ENCODE results near the gene FABP1.

FABP1 gene

DNA sequence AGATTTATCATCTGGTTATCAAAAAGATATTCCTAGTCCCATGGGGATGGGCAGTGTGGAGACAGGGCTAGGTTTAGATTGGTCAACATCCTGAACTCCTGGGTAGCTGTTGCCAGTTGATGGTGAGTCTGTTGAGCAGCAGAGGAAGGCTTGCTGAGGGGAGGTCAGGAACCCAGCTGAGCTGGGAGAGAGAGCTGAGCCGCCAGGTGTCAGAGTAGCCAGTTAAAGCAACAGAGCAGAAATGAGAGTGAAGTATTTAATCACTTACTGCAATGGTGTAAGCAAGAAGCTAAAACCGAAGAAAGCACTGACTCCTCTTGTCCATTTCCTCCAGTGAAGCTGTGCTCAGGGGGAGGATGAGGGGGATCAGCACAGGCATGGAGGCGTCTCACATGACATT is 30.7 kb downstream of the FABP1 start:
- Histone ChIP-seq H3K4me3 (no peak overlapping the region), H3K36me3 (ENCODE audit: insufficient read depth, low read length) (no peaks in the 10 kb centered on the region), H3K9ac (ENCODE audit: insufficient read length) (no peak overlapping the region), H3K9me3 (ENCODE audit: low read depth, low read length) (no peaks in the 10 kb centered on the region), H3K27ac (no peak overlapping the region)
- no peak for DNase-seq (ENCODE audit: low read depth, low spot score)
- TF ChIP-seq EZH2 (IDR thresholded peaks at IDR 0.05) (no peak), POLR2AphosphoS5 (IDR thresholded peaks at IDR 0.05; ENCODE audit: borderline replicate concordance, low read depth, low read length) (no peak), FOXP2 (optimal IDR thresholded peaks at IDR 0.05; ENCODE audit: control extremely low read depth, extremely low read length, insufficient read depth) (no peak)

DNA sequence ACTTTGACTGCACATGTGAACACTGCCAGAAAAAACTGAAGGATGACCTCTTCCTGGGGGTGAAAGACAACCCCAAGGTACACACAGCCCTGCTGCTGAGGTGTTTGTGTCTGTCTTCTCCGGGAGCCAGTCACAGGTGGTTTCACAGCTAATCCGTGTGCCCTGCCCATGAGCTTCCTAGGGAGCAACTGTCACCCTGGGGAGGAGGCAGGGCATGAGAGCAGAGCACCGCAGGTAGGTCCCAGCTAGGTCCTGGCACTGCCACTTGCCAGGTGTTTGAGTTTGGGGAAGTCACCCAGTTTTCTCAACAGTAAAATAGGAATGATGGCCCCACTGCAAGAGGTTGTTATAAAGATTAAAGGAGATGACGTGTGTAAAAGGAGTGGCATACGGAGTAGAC is 31.2 kb downstream of the FABP1 start:
- H3K27ac ChIP-seq: no peak overlapping the region
- TF ChIP-seq POLR2AphosphoS5 (IDR thresholded peaks at IDR 0.05; ENCODE audit: borderline replicate concordance, low read depth, low read length): no peak
- no peak for TF ChIP-seq FOXP2 (optimal IDR thresholded peaks at IDR 0.05; ENCODE audit: control extremely low read depth, extremely low read length, insufficient read depth)
- no peak for TF ChIP-seq EZH2 (IDR thresholded peaks at IDR 0.05)
- no peak for DNase-seq (ENCODE audit: low read depth, low spot score)
- no peaks in the 10 kb centered on the region for H3K36me3 ChIP-seq (ENCODE audit: insufficient read depth, low read length)
- no peaks in the 10 kb centered on the region for H3K9me3 ChIP-seq (ENCODE audit: low read depth, low read length)
- no peak overlapping the region for H3K4me3 ChIP-seq
- no peak overlapping the region for H3K9ac ChIP-seq (ENCODE audit: insufficient read length)

DNA sequence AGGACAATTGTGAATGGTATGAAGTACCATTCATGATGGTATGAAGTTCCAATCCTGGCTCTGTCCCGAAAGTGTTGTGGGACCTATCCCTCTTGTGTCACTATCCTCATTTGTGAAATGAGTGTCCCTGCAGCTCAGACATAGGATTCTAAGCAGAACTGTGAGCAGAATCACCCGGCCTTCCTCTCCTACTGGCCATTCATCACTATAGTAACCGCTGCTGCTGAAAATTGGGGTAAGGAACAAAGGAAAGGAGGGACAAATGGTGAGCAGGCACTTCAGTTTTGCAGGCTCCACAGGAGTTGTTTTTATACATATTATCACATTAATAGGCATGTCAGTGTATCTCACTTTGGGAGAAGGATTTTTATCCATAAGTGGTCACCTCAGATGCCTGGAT is 32.8 kb downstream of the FABP1 start:
- H3K4me3 ChIP-seq: no peak overlapping the region
- H3K9me3 ChIP-seq (ENCODE audit: low read depth, low read length): no peaks in the 10 kb centered on the region
- TF ChIP-seq FOXP2 (optimal IDR thresholded peaks at IDR 0.05; ENCODE audit: control extremely low read depth, extremely low read length, insufficient read depth) (no peak), EZH2 (IDR thresholded peaks at IDR 0.05) (no peak), POLR2AphosphoS5 (IDR thresholded peaks at IDR 0.05; ENCODE audit: borderline replicate concordance, low read depth, low read length) (no peak)
- no peak for DNase-seq (ENCODE audit: low read depth, low spot score)
- H3K36me3 ChIP-seq (ENCODE audit: insufficient read depth, low read length): no peaks in the 10 kb centered on the region
- no peak overlapping the region for H3K27ac ChIP-seq
- H3K9ac ChIP-seq (ENCODE audit: insufficient read length): no peak overlapping the region

DNA sequence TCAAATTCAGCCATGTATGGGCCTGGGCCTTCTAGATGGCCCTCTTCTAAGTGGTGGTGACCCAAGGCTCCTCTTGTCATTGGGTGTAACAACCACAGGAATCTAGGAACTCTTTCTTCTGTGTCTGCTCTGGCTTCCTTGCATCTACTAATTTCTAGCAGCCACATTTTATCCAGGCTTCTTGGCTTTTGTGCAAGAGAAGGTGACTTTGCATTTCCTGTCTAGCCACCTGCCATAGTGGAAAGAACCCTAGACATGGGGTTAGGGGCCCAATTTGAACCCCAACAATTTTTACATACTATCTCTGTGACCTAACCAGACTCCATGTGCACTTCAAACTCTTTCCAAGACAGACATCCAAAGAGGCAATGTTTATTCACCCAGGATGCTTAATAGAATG is 35.1 kb downstream of the FABP1 start:
- H3K9ac ChIP-seq (ENCODE audit: insufficient read length): no peak overlapping the region
- no peaks in the 10 kb centered on the region for H3K36me3 ChIP-seq (ENCODE audit: insufficient read depth, low read length)
- H3K4me3 ChIP-seq: no peak overlapping the region
- no peaks in the 10 kb centered on the region for H3K9me3 ChIP-seq (ENCODE audit: low read depth, low read length)
- no peak for DNase-seq (ENCODE audit: low read depth, low spot score)
- TF ChIP-seq EZH2 (IDR thresholded peaks at IDR 0.05) (no peak), POLR2AphosphoS5 (IDR thresholded peaks at IDR 0.05; ENCODE audit: borderline replicate concordance, low read depth, low read length) (no peak), FOXP2 (optimal IDR thresholded peaks at IDR 0.05; ENCODE audit: control extremely low read depth, extremely low read length, insufficient read depth) (no peak)
- H3K27ac ChIP-seq: no peak overlapping the region

DNA sequence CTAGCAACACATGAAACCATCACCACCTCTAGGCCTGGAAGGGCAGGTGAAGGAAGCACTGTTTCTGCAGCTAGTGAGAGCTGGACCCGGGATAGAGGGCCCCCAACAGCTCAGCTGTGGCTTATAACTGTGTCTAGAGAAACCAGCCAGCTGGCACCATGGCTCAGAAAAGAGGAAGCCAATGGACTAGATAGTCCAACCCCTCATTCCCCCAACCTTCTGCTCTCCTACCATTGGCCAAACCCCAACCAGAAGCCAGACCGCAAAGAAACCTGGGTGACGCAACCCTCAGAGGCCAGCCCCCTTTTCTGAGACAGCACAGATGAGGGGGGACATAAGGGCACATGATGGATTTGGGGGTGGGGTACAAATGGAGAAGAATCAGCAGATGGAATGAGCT is 35.9 kb downstream of the FABP1 start:
- Histone ChIP-seq H3K36me3 (ENCODE audit: insufficient read depth, low read length) (no peaks in the 10 kb centered on the region), H3K9ac (ENCODE audit: insufficient read length) (no peak overlapping the region), H3K27ac (no peak overlapping the region), H3K9me3 (ENCODE audit: low read depth, low read length) (no peaks in the 10 kb centered on the region), H3K4me3 (no peak overlapping the region)
- TF ChIP-seq POLR2AphosphoS5 (IDR thresholded peaks at IDR 0.05; ENCODE audit: borderline replicate concordance, low read depth, low read length) (no peak), EZH2 (IDR thresholded peaks at IDR 0.05) (no peak)
- no peak for DNase-seq (ENCODE audit: low read depth, low spot score)

DNA sequence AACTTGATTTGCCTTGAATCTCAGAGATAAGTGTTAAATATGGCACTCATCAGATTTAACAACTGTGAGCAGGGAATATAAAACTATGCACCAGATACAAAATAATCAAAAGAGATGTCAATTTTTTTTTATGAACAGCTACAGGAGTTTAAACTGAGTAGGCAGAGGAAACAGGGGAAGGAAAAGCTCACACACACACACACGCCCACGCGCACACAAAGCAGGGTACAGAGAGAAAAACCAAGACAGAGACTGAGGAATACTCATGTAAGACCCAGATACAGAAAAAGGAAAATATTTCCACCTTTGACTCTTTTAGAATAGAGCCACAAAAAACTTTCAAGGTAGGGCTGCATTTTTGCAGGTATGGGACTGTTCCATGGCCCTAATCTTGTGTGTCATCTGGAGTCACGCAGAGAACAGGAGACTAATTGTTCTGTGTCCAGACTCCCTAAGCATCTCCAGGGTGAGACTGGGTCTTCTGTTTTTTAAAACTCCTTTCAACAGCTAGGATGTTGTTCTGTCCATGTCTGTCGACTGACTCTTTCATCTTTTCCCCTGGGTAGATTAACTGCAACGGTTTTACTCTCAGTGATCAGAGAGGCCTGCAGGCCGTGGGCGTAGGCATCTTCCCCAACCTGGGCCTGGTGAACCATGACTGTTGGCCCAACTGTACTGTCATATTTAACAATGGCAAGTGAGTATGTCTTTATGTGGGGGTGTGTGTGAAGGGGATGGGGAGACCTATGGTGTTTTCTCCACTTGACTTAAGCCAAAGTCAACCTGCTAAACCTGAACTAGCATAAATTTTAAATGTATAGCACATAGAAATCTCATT is 37.2 kb downstream of the FABP1 start:
- Histone ChIP-seq H3K9ac (ENCODE audit: insufficient read length) (no peak overlapping the region), H3K4me3 (no peak overlapping the region), H3K27ac (no peak overlapping the region), H3K36me3 (ENCODE audit: insufficient read depth, low read length) (no peaks in the 10 kb centered on the region), H3K9me3 (ENCODE audit: low read depth, low read length) (no peaks in the 10 kb centered on the region)
- DNase-seq (ENCODE audit: low read depth, low spot score): no peak
- no peak for TF ChIP-seq FOXP2 (optimal IDR thresholded peaks at IDR 0.05; ENCODE audit: control extremely low read depth, extremely low read length, insufficient read depth)
- no peak for TF ChIP-seq POLR2AphosphoS5 (IDR thresholded peaks at IDR 0.05; ENCODE audit: borderline replicate concordance, low read depth, low read length)
- TF ChIP-seq EZH2 (IDR thresholded peaks at IDR 0.05): no peak

DNA sequence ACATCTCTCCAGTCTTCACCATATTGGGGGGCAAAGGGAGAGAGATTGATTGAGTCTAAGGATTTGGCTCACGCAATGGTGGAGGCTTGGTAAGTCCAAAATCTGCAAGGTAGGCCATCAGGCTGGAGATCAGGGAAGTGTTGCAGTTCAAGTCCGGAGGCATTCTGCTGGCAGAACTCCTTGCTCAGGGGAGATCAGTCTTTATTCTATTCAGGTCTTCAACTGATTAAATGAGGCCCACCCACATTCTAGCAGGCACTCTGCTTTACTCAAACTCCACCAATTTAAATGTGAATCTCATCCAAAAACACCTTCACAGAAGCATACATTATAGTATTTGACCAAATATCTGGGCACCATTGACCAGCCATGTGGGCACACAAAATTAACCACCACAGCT is 38.9 kb downstream of the FABP1 start:
- Histone ChIP-seq H3K36me3 (ENCODE audit: insufficient read depth, low read length) (no peaks in the 10 kb centered on the region), H3K9ac (ENCODE audit: insufficient read length) (no peak overlapping the region), H3K4me3 (no peak overlapping the region), H3K9me3 (ENCODE audit: low read depth, low read length) (no peaks in the 10 kb centered on the region), H3K27ac (no peak overlapping the region)
- TF ChIP-seq POLR2AphosphoS5 (IDR thresholded peaks at IDR 0.05; ENCODE audit: borderline replicate concordance, low read depth, low read length): no peak
- TF ChIP-seq FOXP2 (optimal IDR thresholded peaks at IDR 0.05; ENCODE audit: control extremely low read depth, extremely low read length, insufficient read depth): no peak
- TF ChIP-seq EZH2 (IDR thresholded peaks at IDR 0.05): no peak
- no peak for DNase-seq (ENCODE audit: low read depth, low spot score)

DNA sequence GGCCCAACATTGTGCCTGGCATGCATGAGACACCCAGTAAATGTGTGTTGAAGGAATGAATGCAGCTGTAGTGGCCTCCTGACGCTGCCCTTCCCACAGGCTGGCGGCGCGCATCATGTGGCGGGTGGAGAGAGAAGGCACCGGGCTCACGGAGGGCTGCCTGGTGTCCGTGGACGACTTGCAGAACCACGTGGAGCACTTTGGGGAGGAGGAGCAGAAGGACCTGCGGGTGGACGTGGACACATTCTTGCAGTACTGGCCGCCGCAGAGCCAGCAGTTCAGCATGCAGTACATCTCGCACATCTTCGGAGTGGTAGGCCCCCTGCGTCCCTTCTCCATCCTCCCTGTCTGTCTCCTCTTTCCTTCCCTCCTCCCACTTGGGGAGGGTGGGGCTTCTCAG is 40.1 kb downstream of the FABP1 start:
- Histone ChIP-seq H3K4me3 (no peak overlapping the region), H3K9ac (ENCODE audit: insufficient read length) (no peak overlapping the region), H3K9me3 (ENCODE audit: low read depth, low read length) (no peaks in the 10 kb centered on the region), H3K36me3 (ENCODE audit: insufficient read depth, low read length) (no peaks in the 10 kb centered on the region), H3K27ac (no peak overlapping the region)
- no peak for DNase-seq (ENCODE audit: low read depth, low spot score)
- TF ChIP-seq POLR2AphosphoS5 (IDR thresholded peaks at IDR 0.05; ENCODE audit: borderline replicate concordance, low read depth, low read length): no peak
- no peak for TF ChIP-seq EZH2 (IDR thresholded peaks at IDR 0.05)
- no peak for TF ChIP-seq FOXP2 (optimal IDR thresholded peaks at IDR 0.05; ENCODE audit: control extremely low read depth, extremely low read length, insufficient read depth)

DNA sequence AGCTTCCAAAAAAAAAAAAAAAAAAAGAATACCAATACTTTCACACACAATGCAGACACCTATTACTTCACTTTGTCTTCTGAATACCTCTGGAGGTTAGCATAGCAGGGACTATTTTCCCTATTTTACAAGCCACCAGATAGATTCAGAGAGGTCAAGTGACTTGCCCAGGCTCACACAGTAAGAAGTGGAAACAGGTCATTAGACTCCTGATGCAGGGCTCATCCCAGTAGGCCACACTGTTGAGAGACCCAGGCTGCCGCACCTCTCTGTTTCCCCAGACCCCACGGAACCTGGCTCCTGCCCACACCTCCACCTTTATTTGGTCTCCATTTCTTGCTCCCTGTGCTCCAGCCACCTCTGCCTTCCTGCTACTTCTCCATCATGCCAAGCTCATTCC is 40.8 kb downstream of the FABP1 start:
- TF ChIP-seq EZH2 (IDR thresholded peaks at IDR 0.05): no peak
- TF ChIP-seq FOXP2 (optimal IDR thresholded peaks at IDR 0.05; ENCODE audit: control extremely low read depth, extremely low read length, insufficient read depth): no peak
- no peak for TF ChIP-seq POLR2AphosphoS5 (IDR thresholded peaks at IDR 0.05; ENCODE audit: borderline replicate concordance, low read depth, low read length)
- H3K9me3 ChIP-seq (ENCODE audit: low read depth, low read length): no peaks in the 10 kb centered on the region
- no peaks in the 10 kb centered on the region for H3K36me3 ChIP-seq (ENCODE audit: insufficient read depth, low read length)
- H3K9ac ChIP-seq (ENCODE audit: insufficient read length): no peak overlapping the region
- no peak overlapping the region for H3K27ac ChIP-seq
- no peak overlapping the region for H3K4me3 ChIP-seq
- DNase-seq (ENCODE audit: low read depth, low spot score): no peak
